ENCODE data around the gene EPX. TPM values are rescaled to one million over a fixed set of nuclear protein-coding genes. Genes with fewer than 3 reads are reported as not detected.

The EPX gene
- total and polyA plus RNA-seq, 2 of the 4 experiments (the other 2 are of a cell fraction) = not detected

GRCh38 chr17:58252141-58252540 lies 59.6 kb downstream of the EPX start:
- no peak overlapping the region for H4K8ac ChIP-seq (ENCODE audit: low read depth in 2 of 2, low read length in 2 of 2)
- no peak overlapping the region for H2BK15ac ChIP-seq (ENCODE audit: low read depth, low read length)
- no peak overlapping the region for H3K18ac ChIP-seq (ENCODE audit: low read depth, low read length)
- H3K27me3 ChIP-seq (ENCODE audit: control insufficient read depth, insufficient read depth, low read length) = peaks cover 40% of the 10 kb centered on the region
- no peak overlapping the region for H3K4me3 ChIP-seq (ENCODE audit: insufficient read depth, low read depth, low read length)
- H3K9me1 ChIP-seq (ENCODE audit: insufficient read depth, low read length) = no peaks in the 10 kb centered on the region
- no peak overlapping the region for H3K4me2 ChIP-seq (ENCODE audit: low read depth, low read length)
- no peaks in the 10 kb centered on the region for H4K20me1 ChIP-seq (ENCODE audit: insufficient read depth, low read length)
- no peak overlapping the region for H3K27ac ChIP-seq (ENCODE audit: insufficient read depth, low read length)
- intact Hi-C loops (cut with micrococcal nuclease) (no loop called here), dilution Hi-C loops (cut with HindIII; ENCODE audit: low sequenced_read_pairs, unreplicated experiment) (no loop called here), in situ Hi-C loops (cut with MboI; ENCODE audit: low sequenced_read_pairs) (no loop called here)
- H3K4ac ChIP-seq (ENCODE audit: low read depth, low read length) = no peak overlapping the region
- BruUV-seq (replicated peaks) = no TSS peak
- H4K5ac ChIP-seq (ENCODE audit: low read depth, low read length) = no peak overlapping the region
- no peak overlapping the region for H2BK5ac ChIP-seq (ENCODE audit: low read depth, low read length, poor library complexity, severe bottlenecking)
- no peak overlapping the region for H4K91ac ChIP-seq (ENCODE audit: insufficient read depth, low read depth, low read length)
- H3K56ac ChIP-seq (ENCODE audit: extremely low read depth, insufficient read depth, low read length) = no peak overlapping the region
- 36% methylated on average over 3 of the region's 9 CpGs; no CpG with 5 or more reads in 1 of the 2 experiments for WGBS, 2 experiments (ENCODE audit: extremely low coverage in 2 of 2, insufficient read length in 1 of 2)
- no peaks in the 10 kb centered on the region for H3K9me3 ChIP-seq (ENCODE audit: control insufficient read depth, insufficient read depth, low read length)
- no peak overlapping the region for H2AFZ ChIP-seq (replicated peaks; ENCODE audit: low read length, poor library complexity)
- H2BK20ac ChIP-seq (ENCODE audit: low read depth, low read length) = no peak overlapping the region
- no peak overlapping the region for H2AK9ac ChIP-seq (replicated peaks; ENCODE audit: low read depth, low read length, poor library complexity)
- H2AK5ac ChIP-seq (ENCODE audit: low read depth, low read length) = no peak overlapping the region
- ChIA-PET POLR2A (ENCODE audit: unreplicated experiment) (no interaction called here), CTCF (no interaction called here)
- DNase-seq (no peak), ATAC-seq (ENCODE audit: low read depth) (no peak)
- H3K79me1 ChIP-seq (ENCODE audit: low read depth in 1 of 2, low read length in 2 of 2) = no peaks in the 10 kb centered on the region
- H3K9ac ChIP-seq (ENCODE audit: low read depth, low read length) = no peak overlapping the region
- no peak for TF ChIP-seq MXI1 (IDR thresholded peaks at IDR 0.05; ENCODE audit: borderline replicate concordance, low read depth, low read length)
- TF ChIP-seq BHLHE40 (IDR thresholded peaks at IDR 0.05; ENCODE audit: low read depth, low read length) = no peak
- TF ChIP-seq RAD21 (IDR thresholded peaks at IDR 0.05; ENCODE audit: low read length) = no peak
- TF ChIP-seq NFE2L2 (IDR thresholded peaks at IDR 0.05; ENCODE audit: low read depth, low read length) = no peak
- TF ChIP-seq RFX5 (IDR thresholded peaks at IDR 0.05; ENCODE audit: low read depth, low read length) = no peak
- no peak for TF ChIP-seq USF2 (IDR thresholded peaks at IDR 0.05; ENCODE audit: low read depth, low read length)
- TF ChIP-seq CHD1 (IDR thresholded peaks at IDR 0.05; ENCODE audit: low read depth, low read length) = no peak
- no peak for TF ChIP-seq SMC3 (IDR thresholded peaks at IDR 0.05; ENCODE audit: low read depth, low read length)
- TF ChIP-seq, protein P1, sequence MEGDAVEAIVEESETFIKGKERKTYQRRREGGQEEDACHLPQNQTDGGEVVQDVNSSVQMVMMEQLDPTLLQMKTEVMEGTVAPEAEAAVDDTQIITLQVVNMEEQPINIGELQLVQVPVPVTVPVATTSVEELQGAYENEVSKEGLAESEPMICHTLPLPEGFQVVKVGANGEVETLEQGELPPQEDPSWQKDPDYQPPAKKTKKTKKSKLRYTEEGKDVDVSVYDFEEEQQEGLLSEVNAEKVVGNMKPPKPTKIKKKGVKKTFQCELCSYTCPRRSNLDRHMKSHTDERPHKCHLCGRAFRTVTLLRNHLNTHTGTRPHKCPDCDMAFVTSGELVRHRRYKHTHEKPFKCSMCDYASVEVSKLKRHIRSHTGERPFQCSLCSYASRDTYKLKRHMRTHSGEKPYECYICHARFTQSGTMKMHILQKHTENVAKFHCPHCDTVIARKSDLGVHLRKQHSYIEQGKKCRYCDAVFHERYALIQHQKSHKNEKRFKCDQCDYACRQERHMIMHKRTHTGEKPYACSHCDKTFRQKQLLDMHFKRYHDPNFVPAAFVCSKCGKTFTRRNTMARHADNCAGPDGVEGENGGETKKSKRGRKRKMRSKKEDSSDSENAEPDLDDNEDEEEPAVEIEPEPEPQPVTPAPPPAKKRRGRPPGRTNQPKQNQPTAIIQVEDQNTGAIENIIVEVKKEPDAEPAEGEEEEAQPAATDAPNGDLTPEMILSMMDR (conservative IDR thresholded peaks at IDR 0.05; ENCODE audit: low read depth, low read length) = no peak
- TF ChIP-seq POLR2A (IDR thresholded peaks at IDR 0.05; ENCODE audit: low read depth, low read length) = no peak
- no peak for TF ChIP-seq CEBPB (IDR thresholded peaks at IDR 0.05; ENCODE audit: low read depth, low read length)
- TF ChIP-seq MAFK (IDR thresholded peaks at IDR 0.05; ENCODE audit: low read depth, low read length) = no peak
- TF ChIP-seq RCOR1 (IDR thresholded peaks at IDR 0.05; ENCODE audit: insufficient replicate concordance, low read length) = no peak
- no peak for TF ChIP-seq ELK1 (IDR thresholded peaks at IDR 0.05; ENCODE audit: borderline replicate concordance, low read depth, low read length)
- H3K4me1 ChIP-seq (ENCODE audit: control insufficient read depth, insufficient read depth, low read length) = no peaks in the 10 kb centered on the region
- no peak overlapping the region for H3K23ac ChIP-seq (ENCODE audit: low read depth, low read length)
- H2BK120ac ChIP-seq (ENCODE audit: low read depth, low read length) = no peak overlapping the region
- H3K14ac ChIP-seq (replicated peaks; ENCODE audit: low read depth, low read length) = no peak overlapping the region
- H3K36me3 ChIP-seq (ENCODE audit: control insufficient read depth, insufficient read depth, low read length) = no peaks in the 10 kb centered on the region
